ENCODE data around the gene FAM107B.

FAM107B gene

DNA sequence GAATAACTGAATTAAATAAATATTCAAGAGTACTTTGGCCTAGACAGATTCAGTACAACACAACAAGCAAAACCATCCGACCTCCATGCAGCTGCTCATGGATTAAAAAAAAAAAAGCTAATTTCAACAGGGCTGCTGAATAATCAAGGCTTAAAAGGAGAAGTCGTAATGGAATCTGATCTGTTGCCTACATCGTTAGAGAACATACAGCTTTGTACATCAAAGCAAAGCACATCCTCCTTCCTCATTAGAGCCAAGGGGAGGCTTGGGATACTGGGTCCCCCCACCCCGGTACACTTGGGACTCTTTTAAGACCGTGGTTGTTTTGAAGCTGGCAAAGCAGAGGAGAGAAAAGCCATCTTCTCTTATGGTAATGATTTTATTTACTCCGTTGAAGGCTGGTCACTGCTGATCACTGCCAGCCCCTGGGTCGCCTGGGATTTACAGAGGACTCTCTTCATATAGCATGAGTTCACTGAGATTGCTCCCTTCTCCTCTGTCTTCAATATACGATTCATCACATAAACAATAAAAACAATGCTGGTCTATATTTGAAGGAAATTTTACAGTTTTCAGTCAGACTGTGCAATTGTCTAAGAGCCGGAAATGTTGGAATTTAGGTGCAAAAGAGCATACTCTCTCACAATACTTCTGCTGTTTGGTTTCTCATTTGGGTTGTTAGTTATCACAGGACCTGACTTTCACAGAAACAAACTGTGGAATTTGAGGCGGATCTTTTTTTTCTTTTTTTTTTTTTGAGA is 148.8 kb downstream of the FAM107B start:
- H3K4me1 Mint-ChIP-seq = peaks cover 5% of the 10 kb centered on the region
- H3K4me3 Mint-ChIP-seq = no peak overlapping the region
- H3K27me3 Mint-ChIP-seq = no peaks in the 10 kb centered on the region
- H3K27ac Mint-ChIP-seq = no peak overlapping the region
- no peaks in the 10 kb centered on the region for H3K9me3 Mint-ChIP-seq
- DNase-seq = no peak
- ATAC-seq = no peak

GRCh38 chr10:14625192-14625631 is 149.5 kb downstream of the FAM107B start:
- Mint-ChIP-seq H3K9me3 (no peaks in the 10 kb centered on the region), H3K27ac (peak overlapping the region in 1 of 2 donors; percentile 19), H3K4me1 (peaks cover 5% of the 10 kb centered on the region), H3K4me3 (no peak overlapping the region), H3K27me3 (no peaks in the 10 kb centered on the region)
- DNase-seq (no peak), ATAC-seq (no peak)

GRCh38 chr10:14624600-14624999 is 150.1 kb downstream of the FAM107B start:
- Mint-ChIP-seq H3K9me3 (no peaks in the 10 kb centered on the region), H3K27ac (no peak overlapping the region)
- no peak for ATAC-seq

DNA sequence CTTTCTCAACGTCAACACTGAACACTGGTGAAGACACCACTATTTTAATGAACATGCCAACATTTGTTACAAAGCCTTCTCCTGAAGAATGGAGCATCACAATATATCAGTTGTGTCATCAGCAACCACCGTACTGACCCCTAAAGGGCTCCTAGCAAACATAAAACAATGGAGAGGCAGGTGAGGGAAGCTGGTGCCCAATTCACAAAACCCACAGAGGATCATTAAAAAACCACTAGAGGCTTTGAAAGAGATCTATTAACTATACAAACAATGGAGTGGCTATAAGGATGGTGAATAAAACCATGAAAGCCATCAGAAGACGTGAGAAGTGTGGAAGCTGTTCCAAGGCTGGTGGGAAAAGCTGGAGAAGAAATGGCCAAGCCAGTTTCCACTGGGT is 150.8 kb downstream of the FAM107B start:
- peak overlapping the region in 1 of 2 donors; percentile 79 for H3K27ac Mint-ChIP-seq
- ATAC-seq (no peak), DNase-seq (no peak)
- H3K4me1 Mint-ChIP-seq = peaks cover 5% of the 10 kb centered on the region
- H3K4me3 Mint-ChIP-seq = no peak overlapping the region
- no peaks in the 10 kb centered on the region for H3K9me3 Mint-ChIP-seq
- H3K27me3 Mint-ChIP-seq = no peaks in the 10 kb centered on the region

More at GRCh38 chr10:14624600-14624999, 150.1 kb downstream of the FAM107B start:
- H3K27me3 Mint-ChIP-seq = no peaks in the 10 kb centered on the region
- peaks cover 5% of the 10 kb centered on the region for H3K4me1 Mint-ChIP-seq
- no peak for DNase-seq
- no peak overlapping the region for H3K4me3 Mint-ChIP-seq

DNA sequence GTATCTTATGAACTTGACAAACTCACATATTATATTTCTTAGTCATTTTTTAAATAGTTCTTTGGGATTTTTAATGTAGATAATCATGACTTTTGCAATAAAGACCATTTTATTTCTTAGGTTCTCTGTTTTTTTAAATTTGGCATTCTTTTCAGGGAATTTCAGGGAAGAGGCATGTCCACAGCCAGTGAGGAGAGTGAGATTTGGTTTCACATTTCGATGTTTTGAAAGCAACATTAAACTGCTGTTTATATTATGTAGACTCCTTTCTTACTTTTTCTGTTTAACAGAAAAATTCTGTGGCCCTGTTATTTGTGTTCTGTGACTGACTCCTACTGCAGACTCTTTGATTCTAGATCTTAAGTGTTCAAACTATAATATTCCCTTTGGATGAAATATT is 153.7 kb downstream of the FAM107B start:
- no peaks in the 10 kb centered on the region for H3K27me3 Mint-ChIP-seq
- DNase-seq (no peak), ATAC-seq (no peak)
- H3K4me1 Mint-ChIP-seq = peaks cover 28% of the 10 kb centered on the region
- H3K27ac Mint-ChIP-seq = no peak overlapping the region
- H3K4me3 Mint-ChIP-seq = no peak overlapping the region
- no peaks in the 10 kb centered on the region for H3K9me3 Mint-ChIP-seq

- DNase-seq (no peak), ATAC-seq (no peak)
- Mint-ChIP-seq H3K9me3 (no peaks in the 10 kb centered on the region), H3K4me3 (no peak overlapping the region), H3K27me3 (no peaks in the 10 kb centered on the region), H3K4me1 (peaks cover 28% of the 10 kb centered on the region), H3K27ac (no peak overlapping the region)
These were observed 156.0 kb downstream of the FAM107B start for GRCh38 chr10:14618674-14619073.

DNA sequence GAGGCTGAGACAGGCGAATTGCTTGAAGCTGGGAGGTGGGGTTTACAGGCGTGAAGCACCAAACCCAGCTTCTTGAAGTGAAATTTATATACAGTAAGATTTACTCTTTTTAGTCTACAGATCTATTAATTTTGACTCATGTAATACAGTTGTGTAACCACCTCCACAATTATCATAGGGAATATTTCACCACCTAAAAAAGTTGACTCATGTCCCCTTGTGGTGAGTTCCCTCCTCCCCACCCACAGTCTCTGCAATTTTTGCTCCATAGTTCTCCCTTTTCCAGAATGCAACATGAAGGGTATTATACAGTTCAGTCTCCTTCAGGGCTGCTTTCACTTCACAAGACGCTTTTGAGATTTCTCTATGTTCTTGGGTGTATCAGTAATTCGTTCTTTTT is 156.8 kb downstream of the FAM107B start:
- no peak overlapping the region for H3K27ac Mint-ChIP-seq

DNA sequence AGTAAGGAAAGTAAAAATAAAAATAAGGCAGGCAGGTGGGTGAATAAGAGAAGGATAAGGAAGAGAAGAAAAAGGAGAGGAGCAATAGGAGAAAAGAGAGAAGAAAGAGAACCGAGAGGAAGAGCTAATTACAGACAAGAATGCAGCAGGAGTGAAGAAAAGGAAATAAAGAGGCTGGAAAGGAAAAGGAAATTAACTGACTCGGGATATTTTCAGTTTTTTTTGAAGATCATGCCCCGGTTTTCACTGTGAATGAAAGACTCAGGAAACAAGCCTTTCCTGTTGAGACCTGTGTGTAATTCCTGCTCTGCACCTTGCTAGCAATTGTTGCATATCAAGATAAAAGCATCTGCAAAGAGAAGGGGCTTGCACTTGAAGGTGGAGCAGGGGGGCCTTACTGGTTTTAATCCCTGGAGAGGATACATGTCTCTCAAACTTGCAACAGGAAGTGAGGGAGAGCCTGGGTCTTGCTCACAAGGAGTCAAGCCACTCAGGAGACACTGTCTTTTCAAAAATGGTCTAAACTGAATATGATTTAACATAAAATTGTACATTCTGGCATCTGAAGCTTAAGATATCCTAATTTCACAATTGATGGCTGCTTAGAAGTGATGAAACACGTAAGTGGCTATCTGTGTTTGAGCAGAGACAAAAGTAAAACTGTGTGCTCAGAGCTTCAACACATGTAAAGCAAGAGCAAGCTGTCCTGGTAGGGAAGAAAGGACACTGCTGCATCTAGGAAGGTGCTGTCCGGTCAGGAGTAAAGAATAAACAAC is 157.6 kb downstream of the FAM107B start:
- Mint-ChIP-seq H3K9me3 (no peaks in the 10 kb centered on the region), H3K4me3 (peak overlapping the region; percentile 16 to 44), H3K27me3 (no peaks in the 10 kb centered on the region), H3K27ac (peak overlapping the region; percentile 57 to 94), H3K4me1 (peaks cover 33% of the 10 kb centered on the region)
- DNase-seq (no peak), ATAC-seq (no peak)

More for the DNA sequence above, 156.8 kb downstream of the FAM107B start:
- Mint-ChIP-seq H3K9me3 (no peaks in the 10 kb centered on the region), H3K4me1 (peaks cover 33% of the 10 kb centered on the region), H3K4me3 (no peak overlapping the region), H3K27me3 (no peaks in the 10 kb centered on the region)
- DNase-seq = no peak
- no peak for ATAC-seq

- Mint-ChIP-seq H3K27ac (peak overlapping the region; percentile 57 to 94), H3K9me3 (no peaks in the 10 kb centered on the region), H3K27me3 (no peaks in the 10 kb centered on the region), H3K4me3 (peak overlapping the region; percentile 16 to 44), H3K4me1 (peaks cover 33% of the 10 kb centered on the region)
- DNase-seq = no peak
- ATAC-seq = no peak
These were observed 158.2 kb downstream of the FAM107B start for GRCh38 chr10:14616465-14616864.

DNA sequence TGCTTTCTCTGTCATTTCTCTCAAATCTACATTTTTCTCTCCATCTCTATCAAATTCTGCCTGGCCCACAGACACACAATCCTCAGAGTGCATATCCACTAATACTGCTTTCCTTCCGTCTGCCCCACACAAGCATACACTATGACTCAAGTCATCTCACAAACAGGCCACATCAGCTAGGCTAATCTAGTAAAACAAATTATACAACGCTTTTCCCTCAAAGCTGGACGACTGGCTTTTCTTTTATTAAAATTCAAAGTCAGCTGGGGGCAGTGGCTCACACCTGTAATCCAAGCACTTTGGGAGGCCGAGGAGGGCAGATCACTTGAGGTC is 161.1 kb downstream of the FAM107B start:
- ATAC-seq = no peak
- Mint-ChIP-seq H3K9me3 (no peaks in the 10 kb centered on the region), H3K27ac (no peak overlapping the region), H3K4me1 (peaks cover 31% of the 10 kb centered on the region), H3K27me3 (no peaks in the 10 kb centered on the region), H3K4me3 (no peak overlapping the region)
- no peak for DNase-seq

GRCh38 chr10:14612873-14613587 is 161.7 kb downstream of the FAM107B start:
- no peaks in the 10 kb centered on the region for H3K27me3 Mint-ChIP-seq
- no peaks in the 10 kb centered on the region for H3K9me3 Mint-ChIP-seq
- H3K4me3 Mint-ChIP-seq = no peak overlapping the region
- ATAC-seq (no peak), DNase-seq (no peak)
- H3K4me1 Mint-ChIP-seq = peaks cover 34% of the 10 kb centered on the region
- H3K27ac Mint-ChIP-seq = no peak overlapping the region

- Mint-ChIP-seq H3K4me1 (peaks cover 31% of the 10 kb centered on the region), H3K27me3 (no peaks in the 10 kb centered on the region), H3K9me3 (no peaks in the 10 kb centered on the region), H3K27ac (no peak overlapping the region), H3K4me3 (no peak overlapping the region)
- ATAC-seq (no peak), DNase-seq (no peak)
These were observed 162.6 kb downstream of the FAM107B start for GRCh38 chr10:14611968-14612693.

GRCh38 chr10:14609178-14609577 is 165.5 kb downstream of the FAM107B start:
- H3K9me3 Mint-ChIP-seq = peaks cover 9 to 10% of the 10 kb centered on the region in 2 donors
- DNase-seq (no peak), ATAC-seq (no peak)
- no peaks in the 10 kb centered on the region for H3K27me3 Mint-ChIP-seq
- H3K4me1 Mint-ChIP-seq = peaks cover 43% of the 10 kb centered on the region
- H3K4me3 Mint-ChIP-seq = no peak overlapping the region
- no peak overlapping the region for H3K27ac Mint-ChIP-seq

DNA sequence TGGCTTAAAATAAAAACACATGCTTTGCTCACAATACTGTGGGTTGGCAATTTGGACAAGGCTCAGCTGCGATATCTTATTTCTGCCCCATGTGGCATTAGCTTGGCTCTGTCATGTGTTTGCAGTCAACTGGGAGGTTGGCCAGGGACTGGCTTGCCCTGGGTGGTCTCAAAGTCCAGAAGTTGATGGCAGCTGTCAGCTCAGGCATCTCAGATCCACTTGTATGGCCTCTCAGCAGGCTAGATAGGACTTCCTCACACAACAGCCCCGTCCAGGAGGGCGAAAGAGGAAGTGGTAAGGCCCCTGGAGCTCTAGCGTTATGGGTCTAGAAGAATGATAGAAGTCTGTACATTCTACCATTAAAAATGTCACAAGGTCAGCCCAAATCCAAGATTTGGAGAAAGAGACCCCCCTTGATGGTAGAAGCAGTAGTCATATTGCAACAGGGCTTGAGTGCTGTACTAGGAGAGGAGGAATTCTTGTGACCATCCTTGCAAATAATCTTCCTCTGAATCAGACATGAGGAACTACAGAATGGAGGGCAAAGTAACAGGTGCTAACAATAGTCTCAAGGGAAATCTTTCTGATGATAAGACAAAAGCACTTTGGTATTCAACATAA is 166.2 kb downstream of the FAM107B start:
- H3K27me3 Mint-ChIP-seq = no peaks in the 10 kb centered on the region
- peaks cover 9 to 10% of the 10 kb centered on the region in 2 donors for H3K9me3 Mint-ChIP-seq
- ATAC-seq (no peak), DNase-seq (no peak)
- no peak overlapping the region for H3K4me3 Mint-ChIP-seq
- H3K27ac Mint-ChIP-seq = peak overlapping the region in 1 of 2 donors; percentile 34
- H3K4me1 Mint-ChIP-seq = peaks cover 41% of the 10 kb centered on the region

GRCh38 chr10:14606633-14607032 is 168.1 kb downstream of the FAM107B start:
- no peaks in the 10 kb centered on the region for H3K27me3 Mint-ChIP-seq
- H3K4me1 Mint-ChIP-seq = peaks cover 44% of the 10 kb centered on the region
- ATAC-seq (no peak), DNase-seq (no peak)
- no peak overlapping the region for H3K4me3 Mint-ChIP-seq
- peak overlapping the region in 1 of 2 donors; percentile 68 for H3K27ac Mint-ChIP-seq
- peaks cover 9 to 10% of the 10 kb centered on the region in 2 donors for H3K9me3 Mint-ChIP-seq
